ENCODE results near the gene C5orf15.
"Not testable (repeated sequence)": the region's sequence is repeated elsewhere in the genome, so short reads cannot be mapped to it uniquely, and the experiment has no call there.

C5orf15 gene

GRCh38 chr5:133937628-133938027 is 30.8 kb downstream of the C5orf15 start:
- DNase-seq (ENCODE audit: low spot score), result not testable (repeated sequence)

- no peak for DNase-seq (ENCODE audit: low spot score)
Observed at GRCh38 chr5:133936651-133937015, 31.8 kb downstream of the C5orf15 start.

- not testable (repeated sequence) for DNase-seq (ENCODE audit: low spot score)
Observed at GRCh38 chr5:133935991-133936650, 32.3 kb downstream of the C5orf15 start.

- no peak for DNase-seq (ENCODE audit: low spot score)
Observed at GRCh38 chr5:133935667-133935940, 32.8 kb downstream of the C5orf15 start.

- DNase-seq (ENCODE audit: low spot score), result no peak
Observed at GRCh38 chr5:133934822-133935666, 33.4 kb downstream of the C5orf15 start.

- DNase-seq (ENCODE audit: low spot score), result no peak
Observed at GRCh38 chr5:133934311-133934710, 34.1 kb downstream of the C5orf15 start.

GRCh38 chr5:133933670-133934295 is 34.6 kb downstream of the C5orf15 start:
- no peak for DNase-seq (ENCODE audit: low spot score)

GRCh38 chr5:133933169-133933509 is 35.3 kb downstream of the C5orf15 start:
- DNase-seq (ENCODE audit: low spot score), result no peak

- DNase-seq (ENCODE audit: low spot score), result no peak
Observed at GRCh38 chr5:133932441-133933168, 35.8 kb downstream of the C5orf15 start.

- DNase-seq (ENCODE audit: low spot score), result no peak
Observed at GRCh38 chr5:133931546-133931945, 36.9 kb downstream of the C5orf15 start.

GRCh38 chr5:133930813-133931090 is 37.7 kb downstream of the C5orf15 start:
- no peak for DNase-seq (ENCODE audit: low spot score)

- DNase-seq (ENCODE audit: low spot score), result no peak
Observed at GRCh38 chr5:133930061-133930812, 38.2 kb downstream of the C5orf15 start.

- no peak for DNase-seq (ENCODE audit: low spot score)
Observed at GRCh38 chr5:133928587-133929393, 39.6 kb downstream of the C5orf15 start.

- no peak for DNase-seq (ENCODE audit: low spot score)
Observed at GRCh38 chr5:133927300-133928180, 40.9 kb downstream of the C5orf15 start.

- DNase-seq (ENCODE audit: low spot score), result no peak
Observed at GRCh38 chr5:133926489-133927299, 41.7 kb downstream of the C5orf15 start.

- DNase-seq (ENCODE audit: low spot score), result no peak
Observed at GRCh38 chr5:133925866-133926488, 42.4 kb downstream of the C5orf15 start.

GRCh38 chr5:133925269-133925668 is 43.2 kb downstream of the C5orf15 start:
- DNase-seq (ENCODE audit: low spot score), result no peak

- DNase-seq (ENCODE audit: low spot score), result no peak
Observed at GRCh38 chr5:133924221-133924920, 44.1 kb downstream of the C5orf15 start.
